Neural progenitor cell (in vitro differentiated cells): Measurements from ENCODE around the gene SWT1. TPM values are rescaled to one million over a fixed set of nuclear protein-coding genes. Genes with fewer than 3 reads are reported as not detected.
A peak's percentile ranks its signal among the peaks of the same experiment; 100 is the strongest.

ENCODE experiments used
- DNase-seq: peaks from one replicate; pipeline ENCODE4 v3.0.0-alpha.2; 2016; ENCODE audit warnings: low spot score
- H2AFZ ChIP-seq: fragments of 200-600 bp; sonication (generic); replicated peaks from 2 replicates; pipeline ENCODE4 v1.6.1; 2016; ENCODE audit warnings: antibody characterized with exemption
- H3F3A ChIP-seq: fragments of 200-600 bp; sonication (generic); 2 replicates; pipeline ENCODE4 v1.6.1; 2016; ENCODE audit warnings: antibody characterized with exemption, low read depth
- H3K27ac ChIP-seq: fragments of 200-600 bp; sonication (generic); 2 replicates; pipeline ENCODE4 v1.5.1; 2016; ENCODE audit warnings: mild to moderate bottlenecking
- H3K27me3 ChIP-seq: fragments of 200-600 bp; sonication (generic); 2 replicates; pipeline ENCODE4 v1.6.1; 2016; ENCODE audit warnings: mild to moderate bottlenecking, moderate library complexity
- H3K36me3 ChIP-seq: fragments of 200-600 bp; sonication (generic); 2 replicates; pipeline ENCODE4 v1.5.1; 2016
- H3K4me1 ChIP-seq: fragments of 200-600 bp; sonication (generic); 2 replicates; pipeline ENCODE4 v1.6.1; 2016; ENCODE audit warnings: mixed run types
- H3K4me2 ChIP-seq: fragments of 200-600 bp; sonication (generic); 2 replicates; pipeline ENCODE4 v1.6.1; 2016
- H3K4me3 ChIP-seq: fragments of 200-600 bp; sonication (generic); 2 replicates; pipeline ENCODE4 v1.5.1; 2016
- H3K79me2 ChIP-seq: fragments of 200-600 bp; sonication (generic); 2 replicates; pipeline ENCODE4 v1.6.1; 2016; ENCODE audit warnings: low read depth
- H3K9ac ChIP-seq: fragments of 200-600 bp; sonication (generic); 2 replicates; pipeline ENCODE4 v1.6.1; 2016
- H3K9me3 ChIP-seq: fragments of 200-600 bp; sonication (generic); 2 replicates; pipeline ENCODE4 v1.5.1; 2016; ENCODE audit warnings: low read depth
- H4K20me1 ChIP-seq: fragments of 200-600 bp; sonication (generic); 2 replicates; pipeline ENCODE4 v1.6.1; 2016; ENCODE audit warnings: low read depth
- H3K27ac Mint-ChIP-seq: 3 replicates; pipeline ENCODE4 v1.8.0; 2021; ENCODE audit warnings: mixed read lengths
- H3K27me3 Mint-ChIP-seq: 2 replicates; pipeline ENCODE4 v1.8.0; 2022; ENCODE audit warnings: low read depth, mild to moderate bottlenecking, inconsistent platforms, moderate library complexity, mixed read lengths; ENCODE audit not compliant: insufficient read depth
- H3K36me3 Mint-ChIP-seq: 3 replicates; pipeline ENCODE4 v1.8.0; 2021; ENCODE audit warnings: mixed read lengths
- H3K4me1 Mint-ChIP-seq: 3 replicates; pipeline ENCODE4 v1.8.0; 2021; ENCODE audit warnings: mixed read lengths
- H3K4me3 Mint-ChIP-seq: 3 replicates; pipeline ENCODE4 v1.8.0; 2021; ENCODE audit warnings: mild to moderate bottlenecking, moderate library complexity, mixed read lengths
- H3K9me3 Mint-ChIP-seq: 3 replicates; pipeline ENCODE4 v1.8.0; 2020; ENCODE audit warnings: mixed read lengths
- CTCF ChIP-seq: fragments of 200-600 bp; sonication (generic); IDR thresholded peaks from 2 replicates; pipeline ENCODE4 v1.5.1; 2017; ENCODE audit warnings: antibody characterized with exemption, mild to moderate bottlenecking
- EZH2 ChIP-seq: fragments of 200-600 bp; sonication (generic); IDR thresholded peaks from 2 replicates; pipeline ENCODE4 v1.6.1; 2017; ENCODE audit warnings: antibody characterized with exemption, mild to moderate bottlenecking, moderate library complexity
- EZH2phosphoT487 ChIP-seq: fragments of 200-600 bp; sonication (generic); IDR thresholded peaks from 2 replicates; pipeline ENCODE4 v1.6.1; 2017; ENCODE audit warnings: antibody characterized with exemption
- total RNA-seq: library from RNA; depleted of rRNA; stranded (reverse); fragments of >200 nt; gene quantifications from 2 replicates; pipeline ENCODE4 v1.2.3, GENCODE V29; 2015; ENCODE audit warnings: low replicate concordance

SWT1 gene
- total RNA-seq, 1 donor from 2014 or later = 12.4 TPM

- H3K9me3 Mint-ChIP-seq = no peaks in the 10 kb centered on the region
- H3K36me3 ChIP-seq = peaks cover under 1% of the 10 kb centered on the region
- no peaks in the 10 kb centered on the region for H3K27me3 Mint-ChIP-seq
- no peak for DNase-seq
- TF ChIP-seq CTCF (no peak), EZH2 (no peak), EZH2phosphoT487 (no peak)
- H3K27ac Mint-ChIP-seq = no peak overlapping the region
- H3K4me3 ChIP-seq = no peak overlapping the region
- H3F3A ChIP-seq = no peaks in the 10 kb centered on the region
- no peaks in the 10 kb centered on the region for H3K4me1 ChIP-seq
- H3K4me2 ChIP-seq = no peak overlapping the region
- no peaks in the 10 kb centered on the region for H3K4me1 Mint-ChIP-seq
- no peak overlapping the region for H3K4me3 Mint-ChIP-seq
- H3K27me3 ChIP-seq = no peaks in the 10 kb centered on the region
- H3K79me2 ChIP-seq = no peaks in the 10 kb centered on the region
- no peaks in the 10 kb centered on the region for H4K20me1 ChIP-seq
- peaks cover 9% of the 10 kb centered on the region for H3K36me3 Mint-ChIP-seq
- no peaks in the 10 kb centered on the region for H3K9me3 ChIP-seq
- peak overlapping the region; percentile 15 for H3K9ac ChIP-seq
- H2AFZ ChIP-seq = no peak overlapping the region
- no peak overlapping the region for H3K27ac ChIP-seq
Observed at GRCh38 chr1:185137896-185138545, 18.9 kb upstream of the SWT1 start.

- no peaks in the 10 kb centered on the region for H3K36me3 ChIP-seq
- H3K4me1 Mint-ChIP-seq = no peaks in the 10 kb centered on the region
- H3K9me3 Mint-ChIP-seq = no peaks in the 10 kb centered on the region
- no peaks in the 10 kb centered on the region for H3F3A ChIP-seq
- H3K4me3 ChIP-seq = no peak overlapping the region
- H3K36me3 Mint-ChIP-seq = peaks cover 6% of the 10 kb centered on the region
- H2AFZ ChIP-seq = no peak overlapping the region
- no peak overlapping the region for H3K27ac ChIP-seq
- no peak overlapping the region for H3K4me3 Mint-ChIP-seq
- TF ChIP-seq CTCF = no peak
- TF ChIP-seq EZH2phosphoT487 = no peak
- TF ChIP-seq EZH2 = no peak
- no peaks in the 10 kb centered on the region for H3K4me1 ChIP-seq
- no peak for DNase-seq
- H3K4me2 ChIP-seq = no peak overlapping the region
- no peaks in the 10 kb centered on the region for H3K27me3 ChIP-seq
- no peak overlapping the region for H3K9ac ChIP-seq
- no peaks in the 10 kb centered on the region for H3K9me3 ChIP-seq
- H4K20me1 ChIP-seq = no peaks in the 10 kb centered on the region
- H3K27me3 Mint-ChIP-seq = no peaks in the 10 kb centered on the region
- no peaks in the 10 kb centered on the region for H3K79me2 ChIP-seq
- no peak overlapping the region for H3K27ac Mint-ChIP-seq
Observed at GRCh38 chr1:185139246-185139645, 17.7 kb upstream of the SWT1 start.

GRCh38 chr1:185144233-185144632 is 12.7 kb upstream of the SWT1 start:
- no peak overlapping the region for H3K27ac Mint-ChIP-seq
- no peak for DNase-seq
- no peaks in the 10 kb centered on the region for H4K20me1 ChIP-seq
- H3K27me3 Mint-ChIP-seq = no peaks in the 10 kb centered on the region
- no peaks in the 10 kb centered on the region for H3K27me3 ChIP-seq
- no peak overlapping the region for H3K9ac ChIP-seq
- no peaks in the 10 kb centered on the region for H3K79me2 ChIP-seq
- no peaks in the 10 kb centered on the region for H3F3A ChIP-seq
- H3K36me3 ChIP-seq = peaks cover 10% of the 10 kb centered on the region
- H3K4me1 ChIP-seq = no peaks in the 10 kb centered on the region
- H3K4me2 ChIP-seq = no peak overlapping the region
- no peak overlapping the region for H3K4me3 ChIP-seq
- no peak overlapping the region for H3K4me3 Mint-ChIP-seq
- no peak overlapping the region for H2AFZ ChIP-seq
- H3K9me3 Mint-ChIP-seq = no peaks in the 10 kb centered on the region
- TF ChIP-seq CTCF = no peak
- no peak for TF ChIP-seq EZH2phosphoT487
- TF ChIP-seq EZH2 = no peak
- H3K4me1 Mint-ChIP-seq = no peaks in the 10 kb centered on the region
- H3K9me3 ChIP-seq = no peaks in the 10 kb centered on the region
- no peak overlapping the region for H3K27ac ChIP-seq
- peaks cover 18% of the 10 kb centered on the region for H3K36me3 Mint-ChIP-seq
